PFSK-1 (cell line): ENCODE results near the gene PCSK6.

Experiments used
- FOXP2 ChIP-seq: optimal IDR thresholded peaks from 2 replicates; pipeline ENCODE3; 2011; ENCODE audit warnings: borderline replicate concordance, control low read depth, inconsistent platforms; ENCODE audit not compliant: insufficient read depth; ENCODE audit errors: extremely low read length, extremely low read depth
- POLR2AphosphoS5 ChIP-seq: IDR thresholded peaks from 2 replicates; pipeline ENCODE4 v1.6.1; 2012; ENCODE audit warnings: low read depth, mild to moderate bottlenecking, control low read depth, low read length, moderate library complexity
- REST ChIP-seq, 2 experiments: IDR thresholded peaks; 2 replicates each; pipeline versions ENCODE4 v1.6.1 to v1.8.0; 2011 to 2012; ENCODE audit warnings: low read depth in 2 of 2, low read length in 2 of 2, control low read depth in 1 of 2, inconsistent platforms in 1 of 2, mild to moderate bottlenecking in 1 of 2, moderate library complexity in 1 of 2; ENCODE audit not compliant: insufficient read depth in 1 of 2
- SIN3A ChIP-seq: IDR thresholded peaks from 2 replicates; pipeline ENCODE4 v1.6.1; 2012; ENCODE audit warnings: mild to moderate bottlenecking, low read length, moderate library complexity, borderline replicate concordance; ENCODE audit not compliant: insufficient read depth
- TAF1 ChIP-seq: IDR thresholded peaks from 2 replicates; pipeline ENCODE4 v1.6.1; 2012; ENCODE audit warnings: low read length, control low read depth, borderline replicate concordance; ENCODE audit not compliant: insufficient read depth

The PCSK6 gene

GRCh38 chr15:101372149-101372577 is 117.3 kb downstream of the PCSK6 start:
- TF ChIP-seq REST (IDR thresholded peaks at IDR 0.05; ENCODE audit: insufficient read depth in 1 of 2, low read depth in 2 of 2, low read length in 2 of 2) (no peak), SIN3A (no peak), POLR2AphosphoS5 (no peak), FOXP2 (no peak), TAF1 (no peak)

DNA sequence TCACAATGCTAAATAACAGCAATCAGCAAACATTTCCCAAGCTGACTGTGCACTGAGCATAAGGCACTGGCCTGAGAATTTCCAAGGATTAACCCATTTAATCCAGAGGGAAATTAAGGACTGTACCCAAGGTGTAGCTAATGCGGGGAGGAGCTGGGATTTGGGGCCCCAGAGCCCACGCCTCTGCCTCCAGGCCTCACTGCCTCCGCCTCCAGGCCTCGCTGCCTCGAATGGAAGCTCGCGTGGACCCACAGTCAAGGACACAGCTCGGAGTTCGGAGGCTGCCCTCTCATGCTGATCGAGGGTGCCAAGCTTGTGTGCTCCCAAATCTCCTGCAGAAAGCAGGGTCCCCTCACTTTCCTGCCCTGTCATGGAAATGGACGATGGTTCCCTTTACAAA is 118.0 kb downstream of the PCSK6 start:
- TF ChIP-seq TAF1 (no peak), POLR2AphosphoS5 (no peak), SIN3A (no peak), REST (IDR thresholded peaks at IDR 0.05; ENCODE audit: insufficient read depth in 1 of 2, low read depth in 2 of 2, low read length in 2 of 2) (no peak), FOXP2 (no peak)

GRCh38 chr15:101371081-101371480 is 118.4 kb downstream of the PCSK6 start:
- TF ChIP-seq FOXP2: no peak
- no peak for TF ChIP-seq TAF1

GRCh38 chr15:101370330-101371024 is 119.0 kb downstream of the PCSK6 start:
- no peak for TF ChIP-seq FOXP2

- TF ChIP-seq REST (IDR thresholded peaks at IDR 0.05; ENCODE audit: insufficient read depth in 1 of 2, low read depth in 2 of 2, low read length in 2 of 2) (no peak), FOXP2 (no peak), SIN3A (no peak), POLR2AphosphoS5 (no peak), TAF1 (no peak)
Observed at GRCh38 chr15:101369676-101370075, 119.8 kb downstream of the PCSK6 start.

DNA sequence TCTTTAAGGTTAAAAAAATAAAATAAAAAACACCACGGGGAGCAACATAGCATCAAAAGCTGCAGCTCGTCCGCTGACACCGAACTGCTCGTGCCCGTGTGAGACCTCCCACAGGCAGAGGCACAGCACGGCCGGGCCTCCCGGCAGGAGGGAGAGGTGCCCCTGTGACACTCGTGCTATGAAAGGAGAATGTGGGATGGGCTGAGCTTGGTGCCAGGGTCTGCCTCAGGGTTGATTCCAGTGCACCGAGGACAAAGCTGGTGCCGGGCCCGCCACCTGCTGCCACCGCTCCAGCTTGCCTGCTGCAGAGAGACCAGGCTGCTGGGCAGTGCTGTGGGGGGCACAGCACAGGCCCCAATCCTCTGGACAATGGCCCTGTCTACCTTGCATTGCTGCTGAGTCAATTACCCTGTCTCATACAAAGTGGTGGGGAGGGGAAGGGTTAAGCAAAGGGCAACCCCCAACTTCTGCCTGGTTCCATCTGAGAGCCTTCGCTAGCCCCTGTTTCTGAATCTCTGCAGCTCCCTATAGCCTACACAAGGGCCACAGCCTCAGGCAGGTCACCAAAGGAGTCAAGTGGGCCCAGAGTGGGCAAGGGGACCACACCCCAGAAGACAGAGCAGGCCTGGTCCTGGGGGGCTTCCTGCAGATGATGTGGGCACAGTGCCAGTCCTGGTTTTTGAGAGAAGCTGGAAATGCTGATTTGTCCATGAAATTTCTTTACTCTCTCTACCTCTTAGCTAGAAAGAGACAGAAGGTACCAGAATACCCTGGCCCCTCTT is 120.5 kb downstream of the PCSK6 start:
- TF ChIP-seq FOXP2: no peak
- no peak for TF ChIP-seq SIN3A
- no peak for TF ChIP-seq REST (IDR thresholded peaks at IDR 0.05; ENCODE audit: insufficient read depth in 1 of 2, low read depth in 2 of 2, low read length in 2 of 2)
- TF ChIP-seq POLR2AphosphoS5: no peak
- no peak for TF ChIP-seq TAF1
